DMS 273 treated with DMSO at 0.1 percent for 48 hours (cell line): ENCODE results near the gene PTN.
"Not testable (repeated sequence)": the region's sequence is repeated elsewhere in the genome, so short reads cannot be mapped to it uniquely, and the experiment has no call there.

Experiments used
- DNase-seq: peaks from one replicate; lab custom pipeline; 2025; lab: John Stamatoyannopoulos, UW

PTN gene

GRCh38 chr7:137324796-137325696 lies 18.5 kb downstream of the PTN start:
- no peak for DNase-seq

DNA sequence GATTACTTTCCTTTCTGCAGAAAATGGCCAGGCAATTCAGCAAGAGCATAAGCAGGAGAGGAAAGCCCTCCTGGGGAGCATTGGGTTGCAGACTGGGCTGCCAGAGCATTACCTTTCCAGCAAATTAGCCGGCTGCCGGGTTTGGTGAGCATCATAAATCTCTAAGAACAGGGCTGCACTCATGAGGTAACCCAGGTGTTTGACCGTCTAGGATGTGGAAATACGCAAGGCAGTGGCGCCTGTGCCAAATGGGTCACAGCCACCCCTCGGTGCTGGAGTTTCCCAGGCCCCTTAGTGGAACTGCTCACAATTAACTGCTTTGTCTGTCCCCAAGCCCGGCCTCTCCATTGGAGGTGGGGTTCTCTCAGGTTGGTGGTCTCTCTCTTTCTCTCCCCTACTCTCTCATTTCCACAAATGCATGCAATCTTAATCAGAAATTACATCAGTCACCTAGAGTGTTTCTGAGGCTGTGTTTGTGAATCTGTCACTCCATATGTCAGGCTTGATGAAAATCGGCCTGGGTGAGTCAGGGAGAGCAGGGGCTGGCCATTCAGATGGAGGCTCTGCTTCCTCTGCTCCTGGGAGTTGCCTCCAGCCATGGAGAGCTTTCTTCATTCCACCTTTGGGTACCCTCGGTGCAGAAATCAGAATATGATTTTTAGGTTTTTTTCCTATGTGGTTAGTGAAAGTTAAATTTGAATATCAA lies 26.7 kb downstream of the PTN start:
- no peak for DNase-seq

DNA sequence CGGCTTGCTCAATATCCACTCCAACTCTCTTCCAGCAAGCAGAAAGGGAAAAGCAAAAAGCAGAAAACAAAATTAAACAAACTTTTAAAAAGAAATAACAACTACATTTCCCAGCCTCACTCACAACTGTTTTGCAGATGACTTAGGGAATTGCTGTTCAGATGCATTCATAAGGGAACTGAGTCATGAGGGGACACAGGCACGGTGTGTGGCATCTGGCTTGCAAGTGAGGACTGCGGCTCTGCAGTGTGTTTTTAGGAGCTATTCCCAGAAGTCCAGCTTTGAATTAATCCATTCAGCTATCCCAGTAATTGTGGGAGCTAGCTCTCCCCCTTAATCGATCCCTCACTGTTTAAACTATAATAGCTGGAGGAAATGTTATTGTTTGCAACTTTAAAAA lies 30.3 kb downstream of the PTN start:
- DNase-seq = no peak

DNA sequence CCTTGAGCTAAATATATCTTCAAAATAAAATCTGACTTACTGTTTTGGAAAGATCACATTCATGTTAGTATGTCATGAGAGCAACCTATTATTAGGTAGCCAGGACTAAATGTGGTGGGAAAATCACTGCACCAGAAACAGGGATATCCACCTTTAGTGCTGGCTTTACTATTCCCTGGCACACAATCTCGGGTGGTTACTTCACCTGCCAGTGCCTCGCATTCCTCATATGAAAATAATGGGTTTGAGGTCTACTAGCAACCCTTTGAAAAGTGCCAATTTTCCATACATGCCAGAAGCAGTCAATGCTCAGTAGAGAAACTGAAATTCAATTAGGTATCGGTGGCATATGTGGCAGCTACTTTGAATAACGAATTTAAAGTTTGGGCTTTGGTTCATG lies 36.8 kb downstream of the PTN start:
- no peak for DNase-seq

- DNase-seq = no peak
Observed at GRCh38 chr7:137305901-137306621, 37.5 kb downstream of the PTN start.

DNA sequence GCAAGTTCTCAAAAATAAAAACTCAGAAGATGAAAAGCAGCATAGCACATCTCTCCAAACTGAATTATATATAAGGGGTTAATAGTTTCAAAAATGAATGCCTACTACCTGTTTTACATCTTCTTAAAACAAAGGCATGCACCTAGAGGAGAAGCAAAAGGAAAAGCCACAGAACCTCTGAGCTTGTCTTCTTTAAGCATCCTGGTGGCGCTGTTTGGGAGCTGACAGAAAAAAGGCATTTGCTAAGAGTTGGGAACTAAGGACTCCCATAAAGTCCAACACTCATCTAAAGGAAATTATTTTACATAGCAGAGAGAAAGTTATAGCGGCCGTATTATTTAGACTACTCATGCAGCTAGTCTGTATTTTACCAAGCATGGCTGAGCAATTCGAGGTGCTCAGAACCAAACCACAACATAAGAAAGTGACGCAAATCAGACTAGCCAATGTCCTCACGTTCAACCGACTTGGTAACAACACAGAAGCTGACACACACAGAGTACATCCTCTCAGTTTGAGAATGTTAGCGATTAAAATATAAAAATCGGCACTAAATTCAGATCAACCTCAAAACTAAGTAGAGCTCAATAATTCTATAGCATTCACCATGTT lies 38.8 kb downstream of the PTN start:
- DNase-seq = no peak

DNA sequence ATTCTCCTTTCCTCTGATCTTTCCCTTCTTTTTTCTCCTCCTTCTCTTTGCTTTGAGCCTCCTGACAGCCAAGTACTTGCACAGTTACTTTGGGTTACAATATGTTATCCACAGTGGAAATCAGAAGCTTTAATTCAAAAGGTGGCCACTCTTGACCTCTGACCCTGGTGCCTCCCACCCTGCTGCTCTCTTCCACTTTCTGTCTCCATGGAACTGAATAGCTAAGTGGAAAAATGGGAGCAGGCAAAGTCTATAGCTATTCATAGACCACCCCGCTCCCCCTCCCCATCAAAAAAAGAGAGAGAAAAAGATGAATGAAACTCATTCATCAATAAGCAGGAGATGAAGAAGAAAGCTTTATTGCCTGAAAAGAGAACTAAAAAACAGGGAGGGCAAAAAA lies 39.4 kb downstream of the PTN start:
- DNase-seq = no peak

DNA sequence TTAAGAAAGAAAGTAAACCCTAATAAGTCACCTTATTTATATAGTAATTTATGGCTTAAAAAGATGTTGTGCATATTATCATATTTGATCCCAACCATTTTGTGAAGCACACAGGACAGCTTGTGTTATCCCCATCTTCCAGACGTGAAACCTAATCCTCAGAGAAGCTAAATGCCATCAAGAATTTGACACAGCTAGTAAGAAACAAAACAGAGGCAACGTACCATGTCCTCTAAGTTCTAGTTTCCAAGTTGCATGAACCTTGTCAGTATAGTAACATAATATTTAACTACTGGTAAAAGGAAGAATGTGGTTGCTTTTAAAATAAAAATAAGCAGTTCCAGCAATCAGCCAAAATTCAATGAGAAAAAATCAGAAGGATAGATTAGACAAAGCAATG lies 41.5 kb downstream of the PTN start:
- no peak for DNase-seq

DNA sequence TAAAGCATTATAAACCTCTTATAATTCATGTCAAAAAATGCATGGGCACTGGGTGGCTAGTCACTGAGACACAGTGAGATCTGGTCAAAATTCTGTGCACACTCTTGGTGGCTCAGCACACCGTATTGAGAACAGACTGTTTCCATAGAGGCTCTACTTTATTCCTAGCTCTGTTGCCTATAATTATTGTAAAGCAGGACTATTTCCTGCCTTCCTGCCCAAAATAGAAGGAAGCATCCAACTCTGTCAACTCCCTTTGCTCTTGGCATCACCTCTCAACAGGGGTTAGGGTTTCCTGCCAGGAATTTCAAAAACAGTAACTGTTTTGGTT lies 45.1 kb downstream of the PTN start:
- DNase-seq = no peak

GRCh38 chr7:137297551-137298463 lies 45.7 kb downstream of the PTN start:
- DNase-seq = no peak

- DNase-seq = no peak
Observed at GRCh38 chr7:137296576-137296975, 47.0 kb downstream of the PTN start.

- no peak for DNase-seq
Observed at GRCh38 chr7:137295739-137296324, 47.7 kb downstream of the PTN start.

DNA sequence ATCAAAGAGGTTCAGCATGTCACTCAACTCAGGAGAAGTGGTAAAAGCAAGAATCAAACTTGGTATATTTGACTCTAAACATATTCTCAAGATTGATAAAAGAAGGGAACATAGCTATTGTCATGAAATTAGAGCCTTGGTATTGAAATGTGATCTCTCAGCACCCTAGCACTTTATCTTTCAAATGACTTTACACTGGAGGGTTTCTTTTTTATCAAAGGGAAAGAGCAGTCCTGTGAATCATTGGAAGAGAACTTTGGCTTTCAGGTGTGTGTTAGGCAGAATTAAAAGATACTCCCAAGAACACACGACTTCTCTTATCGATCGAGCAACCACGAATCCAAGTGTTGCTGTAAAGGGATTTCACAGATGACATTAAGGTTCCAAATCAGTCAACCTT lies 54.4 kb downstream of the PTN start:
- DNase-seq = no peak

- no peak for DNase-seq
Observed at GRCh38 chr7:137287651-137288258, 55.8 kb downstream of the PTN start.

DNA sequence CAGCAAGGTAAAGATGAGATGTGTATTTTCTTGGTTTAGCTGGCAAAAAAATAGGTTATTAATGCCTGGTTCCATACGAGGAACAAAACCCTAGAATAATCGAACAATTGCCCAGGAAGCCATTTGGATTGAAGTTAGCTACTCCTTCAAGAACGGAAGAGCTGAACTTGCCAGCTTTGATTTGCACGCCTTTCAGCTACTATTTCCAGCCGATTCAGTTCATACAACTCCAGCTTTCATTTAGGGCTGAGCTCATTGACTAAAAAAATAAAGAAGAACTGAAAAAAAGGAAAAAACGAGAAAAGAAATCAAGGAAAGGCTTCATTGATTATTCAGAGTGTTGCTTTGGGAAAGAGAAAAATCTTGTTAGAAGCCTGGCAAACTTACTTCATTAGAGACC lies 60.4 kb downstream of the PTN start:
- DNase-seq = no peak

GRCh38 chr7:137282043-137282442 lies 61.5 kb downstream of the PTN start:
- no peak for DNase-seq

- DNase-seq = no peak
Observed at GRCh38 chr7:137276189-137276588, 67.3 kb downstream of the PTN start.

DNA sequence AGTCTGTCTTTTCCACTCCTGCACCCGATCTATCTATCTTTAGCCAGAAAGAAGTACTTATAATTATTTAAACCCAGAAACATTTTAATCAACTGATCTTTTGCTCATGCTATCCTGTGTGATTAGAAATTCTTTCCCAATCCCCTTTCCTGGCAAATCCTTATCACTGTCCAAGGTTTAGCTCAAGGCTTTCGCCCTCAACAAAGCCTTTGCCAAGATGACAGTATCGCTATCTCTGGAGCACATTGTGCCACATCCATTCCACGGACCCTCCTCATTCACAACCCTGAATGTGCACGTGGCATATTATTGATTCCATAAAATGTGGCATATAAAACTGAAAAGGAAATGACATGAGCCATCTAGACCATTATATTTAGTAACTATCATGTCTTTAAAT lies 71.3 kb downstream of the PTN start:
- DNase-seq = no peak

- DNase-seq = no peak
Observed at GRCh38 chr7:137269240-137269639, 74.3 kb downstream of the PTN start.

DNA sequence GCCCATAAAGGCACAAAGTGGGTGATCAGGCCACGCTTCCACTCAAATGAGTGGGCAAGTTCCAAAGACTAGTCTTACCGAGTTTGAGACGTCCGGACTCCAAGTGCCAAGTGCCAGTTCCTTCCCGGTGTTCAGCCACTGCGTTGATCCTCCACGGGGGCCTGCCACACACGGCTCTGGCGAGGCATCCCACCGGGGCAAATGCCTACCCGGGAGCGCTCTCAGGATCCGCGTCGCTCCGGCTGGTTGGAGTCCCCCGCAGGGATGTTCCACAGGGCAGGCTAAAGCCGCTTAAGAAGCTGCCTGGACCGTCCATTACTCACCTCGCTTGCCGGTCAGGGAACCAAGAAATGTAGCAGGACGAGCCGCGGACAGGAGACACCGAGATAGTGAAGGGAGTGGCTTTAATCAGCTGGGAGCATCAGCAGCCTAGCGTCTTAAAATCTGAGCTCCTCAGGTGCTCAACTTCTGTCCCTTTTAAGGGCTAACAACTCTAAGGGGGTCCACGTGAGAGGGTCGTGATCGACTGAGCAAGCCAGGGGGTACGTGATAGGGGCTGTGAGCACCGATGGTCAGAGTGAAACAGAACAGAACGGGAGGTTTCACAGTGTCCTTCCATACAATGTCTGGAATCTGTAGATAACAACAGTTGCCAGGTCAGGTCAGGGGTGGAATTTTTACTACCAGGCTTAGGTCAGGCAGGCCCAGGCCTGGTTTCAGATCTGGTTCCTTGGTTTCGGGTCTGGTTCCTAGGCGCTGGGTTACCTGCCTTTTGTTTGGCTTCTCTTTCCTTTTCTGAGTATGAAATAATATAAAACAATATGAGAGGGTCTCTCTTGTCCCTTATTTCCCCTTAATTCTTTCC lies 75.3 kb downstream of the PTN start:
- not testable (repeated sequence) for DNase-seq
